Psoas muscle (tissue), 8 donors: ENCODE data around the gene KCNB1. TPM values are rescaled to one million over a fixed set of nuclear protein-coding genes. Genes with fewer than 3 reads are reported as not detected.

Source experiments
- ATAC-seq, 4 donors: fragments of 200-7000 bp; cut with Tn5 transposase; one replicate each; pipeline ENCODE4 v1.9.1; 2020; ENCODE audit warnings: moderate library complexity in 3 of 4, mild to moderate bottlenecking in 2 of 4
- DNase-seq, 2 donors: peaks; one replicate each; pipeline ENCODE4 v3.0.0-alpha.2; 2020
- H3K27ac ChIP-seq: fragments of 200-600 bp; one replicate; pipeline ENCODE4 v1.8.0; 2022
- H3K27me3 ChIP-seq, 3 donors: fragments of 200-600 bp in 1 of 3; one replicate each; pipeline versions ENCODE4 v1.6.1 to v1.8.0; 2013 to 2022; ENCODE audit warnings: low read length in 2 of 3, mild to moderate bottlenecking in 2 of 3, moderate library complexity in 1 of 3; ENCODE audit not compliant: insufficient read depth in 3 of 3
- H3K36me3 ChIP-seq, 2 donors: fragments of 200-600 bp in 1 of 2; one replicate each; pipeline versions ENCODE4 v1.6.1 to v1.8.0; 2013 to 2022; ENCODE audit warnings: low read depth in 1 of 2, mild to moderate bottlenecking in 1 of 2, moderate library complexity in 1 of 2; ENCODE audit not compliant: insufficient read depth in 1 of 2
- H3K4me1 ChIP-seq: fragments of 200-600 bp; one replicate; pipeline ENCODE4 v1.8.0; 2022
- H3K4me3 ChIP-seq: fragments of 200-600 bp; one replicate; pipeline ENCODE4 v1.8.0; 2022; ENCODE audit warnings: mild to moderate bottlenecking
- H3K9me3 ChIP-seq: fragments of 200-600 bp; one replicate; pipeline ENCODE4 v1.8.0; 2022
- WGBS, 3 donors: extraction: QIAGEN DNeasy Blood & Tissue Kit; methylation state at CpG; one replicate each; pipeline versions ENCODE4 v1.1.6 to v1.1.7; 2013; 5-methylcytosine and 5-hydroxymethylcytosine counted together
- intact Hi-C, 2 donors: fragments of 100-400 bp; cut with DNase I; formaldehyde crosslinking; loops; one replicate each; pipeline versions ENCODE4 v1.11.0 to v1.14.2; 2022
- polyA plus RNA-seq, 3 donors: library from polyadenylated mRNA; stranded (reverse); fragments of 200-250 nt; gene quantifications; one replicate each; pipeline ENCODE4 v1.2.3, GENCODE V29; 2013
- total RNA-seq, 4 donors: library from RNA; stranded (reverse); fragmentation: NEBNext Ultra II Directional in 2 of 4; extraction: Animal tissue kit (Norgen Biotek cat#: 25700) in 2 of 4; gene quantifications; one replicate each; pipeline versions ENCODE4 v1.2.1 to v1.2.4, GENCODE V29; 2021 to 2023
- TF ChIP-seq, protein P1 (sequence below): fragments of 200-600 bp; IDR thresholded peaks from one replicate; pipeline ENCODE4 v1.8.0; 2022; ENCODE audit warnings: antibody characterized with exemption
- donor health status: healthy with polysubstance abuse.
- donor health status: DM: no; HTN: no; CAD: no; lungs with moderate emphysema.
- donor health status: Bipolar disorder and iron deficiency.
- donor health status: healthy.
- donor health status: DM: yes; HTN: yes; CAD: no.
- donor health status: DM: no; HTN: no; CAD: no.
- donor health status: DM: no; HTN: no; CAD: no.
- donor health status: DM: yes; HTN: yes; CAD: no.

The KCNB1 gene
- total and polyA plus RNA-seq, 7 donors = 1.8 to 44.0 (median 5.3) TPM

GRCh38 chr20:49338061-49338460, 144.4 kb downstream of the KCNB1 start:
- TF ChIP-seq, protein P1, sequence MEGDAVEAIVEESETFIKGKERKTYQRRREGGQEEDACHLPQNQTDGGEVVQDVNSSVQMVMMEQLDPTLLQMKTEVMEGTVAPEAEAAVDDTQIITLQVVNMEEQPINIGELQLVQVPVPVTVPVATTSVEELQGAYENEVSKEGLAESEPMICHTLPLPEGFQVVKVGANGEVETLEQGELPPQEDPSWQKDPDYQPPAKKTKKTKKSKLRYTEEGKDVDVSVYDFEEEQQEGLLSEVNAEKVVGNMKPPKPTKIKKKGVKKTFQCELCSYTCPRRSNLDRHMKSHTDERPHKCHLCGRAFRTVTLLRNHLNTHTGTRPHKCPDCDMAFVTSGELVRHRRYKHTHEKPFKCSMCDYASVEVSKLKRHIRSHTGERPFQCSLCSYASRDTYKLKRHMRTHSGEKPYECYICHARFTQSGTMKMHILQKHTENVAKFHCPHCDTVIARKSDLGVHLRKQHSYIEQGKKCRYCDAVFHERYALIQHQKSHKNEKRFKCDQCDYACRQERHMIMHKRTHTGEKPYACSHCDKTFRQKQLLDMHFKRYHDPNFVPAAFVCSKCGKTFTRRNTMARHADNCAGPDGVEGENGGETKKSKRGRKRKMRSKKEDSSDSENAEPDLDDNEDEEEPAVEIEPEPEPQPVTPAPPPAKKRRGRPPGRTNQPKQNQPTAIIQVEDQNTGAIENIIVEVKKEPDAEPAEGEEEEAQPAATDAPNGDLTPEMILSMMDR = no peak
- ATAC-seq = peak in 3 of 4 donors; percentile 68 to 84 (median 76)
- peak overlapping the region; percentile 13 for H3K27ac ChIP-seq

GRCh38 chr20:49337357-49337756, 145.1 kb downstream of the KCNB1 start:
- H3K4me1 ChIP-seq = no peaks in the 10 kb centered on the region
- H3K4me3 ChIP-seq = no peak overlapping the region
- no peak for ATAC-seq
- TF ChIP-seq, protein P1 = no peak
- WGBS, 3 donors = 27 to 41% (median 32%) methylated on average over 7 of the region's 7 CpGs
- intact Hi-C loops = loop anchor here in 1 of 2 donors (10.0 kb wide), 1 partner anchor 547 kb away; no protein-coding TSS in a partner anchor
- H3K27ac ChIP-seq = no peak overlapping the region
- H3K36me3 ChIP-seq = no peaks in the 10 kb centered on the region
- DNase-seq = no peak
- H3K27me3 ChIP-seq = no peaks in the 10 kb centered on the region
- no peaks in the 10 kb centered on the region for H3K9me3 ChIP-seq

More at GRCh38 chr20:49338061-49338460, 144.4 kb downstream of the KCNB1 start:
- Histone ChIP-seq H3K27me3 (no peaks in the 10 kb centered on the region), H3K4me3 (no peak overlapping the region), H3K4me1 (peaks cover 4% of the 10 kb centered on the region), H3K36me3 (no peaks in the 10 kb centered on the region), H3K9me3 (no peaks in the 10 kb centered on the region)
- intact Hi-C loops = loop anchor here in 1 of 2 donors (10.0 kb wide), 1 partner anchor 547 kb away; no protein-coding TSS in a partner anchor
- 33 to 51% (median 40%) methylated on average over 11 of the region's 11 CpGs for WGBS, 3 donors
- DNase-seq = no peak

GRCh38 chr20:49336786-49337185, 145.7 kb downstream of the KCNB1 start:
- Histone ChIP-seq H3K9me3 (no peaks in the 10 kb centered on the region), H3K36me3 (no peaks in the 10 kb centered on the region), H3K4me1 (no peaks in the 10 kb centered on the region), H3K27me3 (no peaks in the 10 kb centered on the region), H3K27ac (no peak overlapping the region), H3K4me3 (no peak overlapping the region)
- TF ChIP-seq, protein P1 = no peak
- 77 to 90% (median 82%) methylated on average over 7 of the region's 7 CpGs for whole genome bisulfite sequencing, 3 donors
- ATAC-seq (no peak), DNase-seq (no peak)
- intact Hi-C loops = loop anchor here in 1 of 2 donors (10.0 kb wide), 1 partner anchor 548 kb away; no protein-coding TSS in a partner anchor

DNA sequence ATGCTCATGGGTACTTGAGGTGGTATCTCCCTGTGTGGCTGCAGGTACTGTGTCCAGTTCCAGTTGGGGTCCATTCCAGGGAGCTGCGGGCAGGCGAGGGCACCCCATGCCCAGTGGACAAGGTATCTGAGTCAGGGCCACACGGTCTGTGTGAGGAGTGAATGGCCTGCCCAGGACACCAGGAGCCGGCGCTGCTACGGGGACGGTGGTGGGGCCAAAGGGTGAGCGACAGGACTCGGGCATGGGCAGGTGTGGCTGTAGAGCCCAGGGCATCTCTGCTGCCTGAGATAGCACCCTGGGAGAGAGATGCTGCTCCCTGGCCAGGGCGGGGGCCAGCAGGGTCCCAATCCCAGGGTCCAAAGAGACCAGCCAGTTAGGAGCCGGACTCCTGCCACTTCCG, 147.0 kb downstream of the KCNB1 start:
- no peaks in the 10 kb centered on the region for H3K36me3 ChIP-seq
- no peaks in the 10 kb centered on the region for H3K9me3 ChIP-seq
- WGBS, 3 donors = 95 to 96% (median 95%) methylated on average over 10 to 12 of the region's 12 CpGs
- ATAC-seq = no peak
- no peak for DNase-seq
- H3K4me3 ChIP-seq = no peak overlapping the region
- H3K4me1 ChIP-seq = no peaks in the 10 kb centered on the region
- intact Hi-C loops = loop anchor here in 1 of 2 donors (10.0 kb wide), 1 partner anchor 549 kb away; no protein-coding TSS in a partner anchor
- H3K27ac ChIP-seq = no peak overlapping the region
- H3K27me3 ChIP-seq = no peaks in the 10 kb centered on the region
- TF ChIP-seq, protein P1 = no peak
